A673 (cell line): Measurements from ENCODE around the gene JARID2.

Experiments used
- EZH2 ChIP-seq: fragments of 200-600 bp; sonication (generic); IDR thresholded peaks from 2 replicates; pipeline ENCODE4 v1.6.1; 2017; ENCODE audit warnings: borderline replicate concordance, low read depth, mild to moderate bottlenecking, mixed read lengths, antibody characterized with exemption, low read length; ENCODE audit not compliant: poor library complexity, severe bottlenecking
- TF ChIP-seq, protein P1 (sequence below): fragments of 300-800, 200-600 bp; sonication (generic); conservative IDR thresholded peaks from 2 replicates; pipeline ENCODE4 v1.5.1; 2017; ENCODE audit warnings: low read depth, mild to moderate bottlenecking, antibody characterized with exemption, low read length, moderate library complexity, mixed read lengths

DNA sequence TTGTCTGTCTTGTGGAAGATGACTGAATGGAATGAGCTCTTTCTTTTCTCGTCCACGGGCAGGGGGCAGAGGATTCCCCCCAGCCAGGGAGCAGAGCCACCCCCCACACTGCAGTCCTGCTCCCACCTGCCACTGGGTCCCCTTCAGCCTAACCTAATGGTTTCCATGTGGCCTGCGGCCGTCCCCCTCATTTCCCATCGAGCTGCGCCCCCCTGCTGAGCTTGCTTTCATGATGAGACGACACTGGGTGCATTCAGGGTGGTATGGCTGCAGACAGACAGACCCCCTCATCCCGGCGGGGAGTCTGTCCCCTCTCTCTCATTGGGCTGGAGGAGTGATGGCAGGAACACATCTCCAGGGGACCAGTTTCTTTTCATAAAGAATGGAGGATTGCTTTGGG, 276.2 kb downstream of the JARID2 start:
- TF ChIP-seq, protein P1, sequence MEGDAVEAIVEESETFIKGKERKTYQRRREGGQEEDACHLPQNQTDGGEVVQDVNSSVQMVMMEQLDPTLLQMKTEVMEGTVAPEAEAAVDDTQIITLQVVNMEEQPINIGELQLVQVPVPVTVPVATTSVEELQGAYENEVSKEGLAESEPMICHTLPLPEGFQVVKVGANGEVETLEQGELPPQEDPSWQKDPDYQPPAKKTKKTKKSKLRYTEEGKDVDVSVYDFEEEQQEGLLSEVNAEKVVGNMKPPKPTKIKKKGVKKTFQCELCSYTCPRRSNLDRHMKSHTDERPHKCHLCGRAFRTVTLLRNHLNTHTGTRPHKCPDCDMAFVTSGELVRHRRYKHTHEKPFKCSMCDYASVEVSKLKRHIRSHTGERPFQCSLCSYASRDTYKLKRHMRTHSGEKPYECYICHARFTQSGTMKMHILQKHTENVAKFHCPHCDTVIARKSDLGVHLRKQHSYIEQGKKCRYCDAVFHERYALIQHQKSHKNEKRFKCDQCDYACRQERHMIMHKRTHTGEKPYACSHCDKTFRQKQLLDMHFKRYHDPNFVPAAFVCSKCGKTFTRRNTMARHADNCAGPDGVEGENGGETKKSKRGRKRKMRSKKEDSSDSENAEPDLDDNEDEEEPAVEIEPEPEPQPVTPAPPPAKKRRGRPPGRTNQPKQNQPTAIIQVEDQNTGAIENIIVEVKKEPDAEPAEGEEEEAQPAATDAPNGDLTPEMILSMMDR, result no peak
- no peak for TF ChIP-seq EZH2
